ENCODE data around the gene CARNS1.
A peak's percentile ranks its signal among the peaks of the same experiment; 100 is the strongest.
"Not testable (repeated sequence)": the region's sequence is repeated elsewhere in the genome, so short reads cannot be mapped to it uniquely, and the experiment has no call there.

The CARNS1 gene

GRCh38 chr11:67396587-67397389, 18.7 kb upstream of the CARNS1 start:
- DNase-seq (ENCODE audit: low spot score) = no peak

- DNase-seq (ENCODE audit: low spot score) = peak; percentile 31
Measured at GRCh38 chr11:67397536-67397935, 17.9 kb upstream of the CARNS1 start.

GRCh38 chr11:67397986-67398660, 17.4 kb upstream of the CARNS1 start:
- DNase-seq (ENCODE audit: low spot score) = no peak

- DNase-seq (ENCODE audit: low spot score) = no peak
Measured at GRCh38 chr11:67398661-67399563, 16.6 kb upstream of the CARNS1 start.

- DNase-seq (ENCODE audit: low spot score) = no peak
Measured at GRCh38 chr11:67400251-67400941, 15.1 kb upstream of the CARNS1 start.

- no peak for DNase-seq (ENCODE audit: low spot score)
Measured at GRCh38 chr11:67400942-67401494, 14.5 kb upstream of the CARNS1 start.

- DNase-seq (ENCODE audit: low spot score) = peak; percentile 92
Measured at GRCh38 chr11:67401495-67402191, 13.8 kb upstream of the CARNS1 start, which contains the start of gene PPP1CA. Gene PPP1CA, minus strand, starts transcription at chr11:67401858. Its CDS starts 76 bp downstream, at chr11:67401782.

GRCh38 chr11:67402192-67402839, 13.2 kb upstream of the CARNS1 start:
- not testable (repeated sequence) for DNase-seq (ENCODE audit: low spot score)

GRCh38 chr11:67403085-67403484, 12.4 kb upstream of the CARNS1 start:
- DNase-seq (ENCODE audit: low spot score) = not testable (repeated sequence)

GRCh38 chr11:67404515-67405195, 10.8 kb upstream of the CARNS1 start:
- DNase-seq (ENCODE audit: low spot score) = no peak

- no peak for DNase-seq (ENCODE audit: low spot score)
Measured at GRCh38 chr11:67405196-67405567, 10.3 kb upstream of the CARNS1 start.

- DNase-seq (ENCODE audit: low spot score) = no peak
Measured at GRCh38 chr11:67405688-67406339, 9.7 kb upstream of the CARNS1 start.

- no peak for DNase-seq (ENCODE audit: low spot score)
Measured at GRCh38 chr11:67406420-67406968, 9.0 kb upstream of the CARNS1 start.

GRCh38 chr11:67406969-67407687, 8.3 kb upstream of the CARNS1 start:
- DNase-seq (ENCODE audit: low spot score) = no peak

- no peak for DNase-seq (ENCODE audit: low spot score)
Measured at GRCh38 chr11:67407688-67408163, 7.8 kb upstream of the CARNS1 start.

GRCh38 chr11:67408437-67409200, 6.9 kb upstream of the CARNS1 start:
- DNase-seq (ENCODE audit: low spot score) = peak; percentile 27

GRCh38 chr11:67409261-67409666, 6.2 kb upstream of the CARNS1 start:
- no peak for DNase-seq (ENCODE audit: low spot score)

Measured in hematopoietic multipotent progenitor cell treated with erythropoietin and hydrocortisone succinate and interleukin-3 and kit ligand, for 15 days (in vitro differentiated cells).